Body of pancreas (tissue), 4 donors: ENCODE data around the gene RP2.

Source experiments
- CTCF ChIP-seq, 7 experiments: fragments of 450-650 bp in 4 of 7; fragments of 200-600 bp in 3 of 7; sonication (generic) in 3 of 7; IDR thresholded peaks; one replicate each; pipeline ENCODE4 v1.5.1; 2016 to 2019; ENCODE audit warnings: antibody characterized with exemption in 7 of 7
- POLR2A ChIP-seq, 3 donors: fragments of 450-650 bp; IDR thresholded peaks; one replicate each; pipeline ENCODE4 v1.6.1; 2016; ENCODE audit warnings: antibody characterized with exemption in 3 of 3, mild to moderate bottlenecking in 2 of 3

- TF ChIP-seq CTCF (IDR thresholded peaks at IDR 0.05) (no peak), POLR2A (IDR thresholded peaks at IDR 0.05) (no peak)
Observed at GRCh38 chrX:46904626-46905025, 67.8 kb downstream of the RP2 start.
